Transverse colon (tissue), 4 donors: ENCODE measurements around the gene TPP1.

Experiments
- CTCF ChIP-seq, 5 experiments: fragments of 200-600 bp in 3 of 5; fragments of 450-650 bp in 2 of 5; sonication (generic) in 3 of 5; IDR thresholded peaks; 1 replicate in 2 of 5; 2 replicates in 3 of 5; pipeline ENCODE4 v1.5.1; 2016 to 2017; ENCODE audit warnings: antibody characterized with exemption in 5 of 5, inconsistent platforms in 3 of 5, mild to moderate bottlenecking in 2 of 5, moderate library complexity in 1 of 5
- EP300 ChIP-seq: sonication (generic); formaldehyde crosslinking; IDR thresholded peaks from one replicate; pipeline ENCODE4 v1.6.1; 2017; ENCODE audit warnings: antibody characterized with exemption, low read depth
- POLR2A ChIP-seq: fragments of 450-650 bp; IDR thresholded peaks from one replicate; pipeline ENCODE4 v1.6.1; 2016; ENCODE audit warnings: antibody characterized with exemption, mild to moderate bottlenecking, moderate library complexity
- POLR2AphosphoS5 ChIP-seq, 3 donors: sonication (generic); formaldehyde crosslinking; IDR thresholded peaks; one replicate each; pipeline ENCODE4 v1.6.1; 2016; ENCODE audit warnings: antibody characterized with exemption in 3 of 3

GRCh38 chr11:6628526-6628925, 9.3 kb upstream of the TPP1 start:
- no peak for TF ChIP-seq CTCF (IDR thresholded peaks at IDR 0.05)
- no peak for TF ChIP-seq EP300
- TF ChIP-seq POLR2A = no peak
- no peak for TF ChIP-seq POLR2AphosphoS5 (IDR thresholded peaks at IDR 0.05)
